Liver (tissue), 9 donors: ENCODE measurements around the gene TEC. TPM values are rescaled to one million over a fixed set of nuclear protein-coding genes. Genes with fewer than 3 reads are reported as not detected.

ENCODE experiments used
- DNase-seq: peaks from one replicate; pipeline ENCODE4 v3.0.0-alpha.2; 2017; ENCODE audit warnings: low spot score
- H3K27ac ChIP-seq, 2 donors: one replicate each; pipeline ENCODE4 v1.7.0; 2013; ENCODE audit warnings: inconsistent platforms in 2 of 2, low read length in 2 of 2, control low read depth in 1 of 2, low read depth in 1 of 2, mild to moderate bottlenecking in 1 of 2
- H3K27me3 ChIP-seq, 4 donors: one replicate each; pipeline versions ENCODE4 v1.6.1 to v1.7.0; 2013; ENCODE audit warnings: low read length in 3 of 4, inconsistent platforms in 1 of 4, mild to moderate bottlenecking in 1 of 4, moderate library complexity in 1 of 4; ENCODE audit not compliant: control insufficient read depth in 4 of 4, insufficient read depth in 4 of 4
- H3K36me3 ChIP-seq, 4 donors: one replicate each; pipeline versions ENCODE4 v1.6.1 to v1.7.0; 2013; ENCODE audit warnings: low read length in 3 of 4, mild to moderate bottlenecking in 3 of 4, low read depth in 1 of 4, moderate library complexity in 1 of 4; ENCODE audit not compliant: control insufficient read depth in 4 of 4, insufficient read depth in 3 of 4
- H3K4me1 ChIP-seq, 4 donors: one replicate each; pipeline versions ENCODE4 v1.6.1 to v1.7.0; 2013; ENCODE audit warnings: low read length in 3 of 4, mild to moderate bottlenecking in 3 of 4, moderate library complexity in 1 of 4; ENCODE audit not compliant: control insufficient read depth in 4 of 4, insufficient read depth in 4 of 4
- H3K4me3 ChIP-seq, 3 donors: one replicate each; pipeline versions ENCODE4 v1.6.1 to v1.7.0; 2013; ENCODE audit warnings: low read length in 3 of 3, control low read depth in 1 of 3, low read depth in 1 of 3, mild to moderate bottlenecking in 1 of 3
- H3K9ac ChIP-seq, 2 donors: one replicate each; pipeline ENCODE4 v1.7.0; 2013; ENCODE audit warnings: low read length in 2 of 2, mild to moderate bottlenecking in 2 of 2, moderate library complexity in 2 of 2, control low read depth in 1 of 2, low read depth in 1 of 2
- H3K9me3 ChIP-seq, 4 donors: one replicate each; pipeline versions ENCODE4 v1.6.1 to v1.7.0; 2013; ENCODE audit warnings: low read length in 3 of 4; ENCODE audit not compliant: control insufficient read depth in 4 of 4
- EGR1 ChIP-seq, 2 donors: IDR thresholded peaks; 2 replicates each; pipeline ENCODE4 v1.6.1; 2016 to 2018; ENCODE audit warnings: antibody characterized with exemption in 2 of 2, low read depth in 2 of 2
- FOXA1 ChIP-seq: IDR thresholded peaks from 2 replicates; pipeline ENCODE4 v1.6.1; 2016; ENCODE audit warnings: antibody characterized with exemption
- FOXA2 ChIP-seq: IDR thresholded peaks from 2 replicates; pipeline ENCODE4 v1.6.1; 2016; ENCODE audit warnings: antibody characterized with exemption
- HNF4A ChIP-seq, 2 donors: conservative IDR thresholded peaks; 2 replicates each; pipeline ENCODE4 v1.6.1; 2016; ENCODE audit warnings: antibody characterized with exemption in 2 of 2, mild to moderate bottlenecking in 2 of 2
- HNF4G ChIP-seq: IDR thresholded peaks from 2 replicates; pipeline ENCODE4 v1.6.1; 2016; ENCODE audit warnings: antibody characterized with exemption
- JUND ChIP-seq, 2 donors: IDR thresholded peaks; 2 replicates each; pipeline ENCODE4 v1.6.1; 2016; ENCODE audit warnings: antibody characterized with exemption in 2 of 2
- NR2F2 ChIP-seq: IDR thresholded peaks from 2 replicates; pipeline ENCODE4 v1.6.1; 2016; ENCODE audit warnings: antibody characterized with exemption
- RAD21 ChIP-seq, 2 donors: IDR thresholded peaks; 2 replicates each; pipeline ENCODE4 v1.6.1; 2016; ENCODE audit warnings: antibody characterized with exemption in 2 of 2, mild to moderate bottlenecking in 2 of 2
- RXRA ChIP-seq, 2 donors: IDR thresholded peaks; 2 replicates each; pipeline ENCODE4 v1.6.1; 2017 to 2018; ENCODE audit warnings: antibody characterized with exemption in 2 of 2, mild to moderate bottlenecking in 1 of 2
- SP1 ChIP-seq: IDR thresholded peaks from 2 replicates; pipeline ENCODE4 v1.6.1; 2018; ENCODE audit warnings: antibody characterized with exemption, mild to moderate bottlenecking
- TAF1 ChIP-seq: conservative IDR thresholded peaks from 2 replicates; pipeline ENCODE4 v1.6.1; 2016; ENCODE audit warnings: antibody characterized with exemption, mild to moderate bottlenecking
- YY1 ChIP-seq: IDR thresholded peaks from 2 replicates; pipeline ENCODE4 v1.6.1; 2016; ENCODE audit warnings: antibody characterized with exemption, mild to moderate bottlenecking
- WGBS: extraction: QIAGEN DNeasy Blood & Tissue Kit; methylation state at CpG from one replicate; pipeline ENCODE4 v1.1.7; 2013; 5-methylcytosine and 5-hydroxymethylcytosine counted together
- polyA plus RNA-seq, 2 donors: library from polyadenylated mRNA; stranded (reverse) in 1 of 2; unstranded in 1 of 2; fragments of 200-250 nt in 1 of 2; fragments of >200 nt in 1 of 2; fragmentation: Nextera tagmentation in 1 of 2; extraction: Ambion mirVana in 1 of 2; gene quantifications; one replicate each; pipeline versions ENCODE4 v1.2.1 to v1.2.3, GENCODE V29; 2013 to 2015
- total RNA-seq, 2 donors: library from RNA; depleted of rRNA; stranded (reverse); fragments of >200 nt; gene quantifications; one replicate each; pipeline ENCODE4 v1.2.3, GENCODE V29; 2014
- TF ChIP-seq, protein P1 (sequence below): IDR thresholded peaks from 2 replicates; pipeline ENCODE4 v1.6.1; 2016; ENCODE audit warnings: antibody characterized with exemption, mild to moderate bottlenecking
- TF ChIP-seq, protein P2 (sequence below): IDR thresholded peaks from 2 replicates; pipeline ENCODE4 v1.6.1; 2016; ENCODE audit warnings: antibody characterized with exemption
- TF ChIP-seq, protein P3 (sequence below): IDR thresholded peaks from 2 replicates; pipeline ENCODE4 v1.6.1; 2016; ENCODE audit warnings: antibody characterized with exemption
- TF ChIP-seq, protein P4 (sequence below): IDR thresholded peaks from 2 replicates; pipeline ENCODE4 v1.6.1; 2016; ENCODE audit warnings: antibody characterized with exemption
- TF ChIP-seq, protein P5 (sequence below): fragments of 150-350 bp; IDR thresholded peaks from 2 replicates; pipeline ENCODE4 v1.5.1; 2017; ENCODE audit warnings: improper control_type of control experiment, low read depth, low read length; ENCODE audit not compliant: missing input control
- donor health status: healthy.
- donor health status: healthy.
- donor health status: healthy.
- donor health status: healthy.
- donor health status: healthy.

Gene TEC
- total and polyA plus RNA-seq, 4 donors, result 1.1 to 4.7 (median 2.0) TPM

DNA sequence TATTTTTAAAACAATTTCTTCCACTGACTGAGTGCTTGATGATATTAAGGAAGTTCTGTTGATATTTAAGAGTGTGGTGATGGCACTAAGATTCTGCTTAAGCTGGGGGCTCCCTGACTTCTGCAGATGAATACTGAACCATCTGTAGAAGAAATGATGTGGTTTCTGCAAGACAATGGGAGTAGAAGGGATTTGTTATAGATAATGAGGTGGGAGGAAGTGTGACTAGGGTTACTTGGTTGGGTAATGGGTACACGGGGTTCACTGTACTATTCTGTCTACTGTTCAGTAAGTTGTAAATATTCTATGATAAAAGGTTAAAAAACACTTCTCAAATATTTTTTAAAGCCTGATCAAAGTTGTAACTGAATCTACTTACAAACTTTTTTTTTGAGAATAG is 74.7 kb downstream of the TEC start:
- 68% methylated on average over 1 of the region's 1 CpG for WGBS
- H3K4me1 ChIP-seq, result no peaks in the 10 kb centered on the region

DNA sequence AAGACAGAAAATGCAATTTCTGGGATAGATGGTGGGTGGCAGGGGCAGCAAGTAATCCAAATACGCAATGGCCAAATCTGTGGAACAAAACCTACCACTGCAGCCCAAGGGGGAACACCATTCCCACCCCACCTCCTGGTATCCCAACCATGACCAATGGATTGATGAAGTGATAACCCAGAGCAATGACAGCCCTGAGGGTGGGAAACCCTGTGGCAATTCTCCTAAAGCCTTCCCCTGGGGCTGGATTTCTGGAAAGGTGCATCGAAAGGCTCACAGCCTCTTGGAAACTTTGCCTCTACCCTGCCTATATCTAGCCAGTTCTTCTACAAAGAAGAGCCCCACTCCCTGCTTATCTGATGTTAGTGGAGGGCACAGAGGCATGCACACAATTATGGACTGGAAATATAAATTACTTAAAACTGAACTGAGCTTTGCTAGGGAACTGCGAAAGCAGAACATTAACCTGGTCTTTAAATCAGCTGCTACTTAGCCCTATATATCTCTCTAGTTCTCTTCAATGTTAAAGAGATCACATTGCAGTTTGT is 75.6 kb downstream of the TEC start:
- TF ChIP-seq FOXA2, result no peak
- TF ChIP-seq, protein P1, sequence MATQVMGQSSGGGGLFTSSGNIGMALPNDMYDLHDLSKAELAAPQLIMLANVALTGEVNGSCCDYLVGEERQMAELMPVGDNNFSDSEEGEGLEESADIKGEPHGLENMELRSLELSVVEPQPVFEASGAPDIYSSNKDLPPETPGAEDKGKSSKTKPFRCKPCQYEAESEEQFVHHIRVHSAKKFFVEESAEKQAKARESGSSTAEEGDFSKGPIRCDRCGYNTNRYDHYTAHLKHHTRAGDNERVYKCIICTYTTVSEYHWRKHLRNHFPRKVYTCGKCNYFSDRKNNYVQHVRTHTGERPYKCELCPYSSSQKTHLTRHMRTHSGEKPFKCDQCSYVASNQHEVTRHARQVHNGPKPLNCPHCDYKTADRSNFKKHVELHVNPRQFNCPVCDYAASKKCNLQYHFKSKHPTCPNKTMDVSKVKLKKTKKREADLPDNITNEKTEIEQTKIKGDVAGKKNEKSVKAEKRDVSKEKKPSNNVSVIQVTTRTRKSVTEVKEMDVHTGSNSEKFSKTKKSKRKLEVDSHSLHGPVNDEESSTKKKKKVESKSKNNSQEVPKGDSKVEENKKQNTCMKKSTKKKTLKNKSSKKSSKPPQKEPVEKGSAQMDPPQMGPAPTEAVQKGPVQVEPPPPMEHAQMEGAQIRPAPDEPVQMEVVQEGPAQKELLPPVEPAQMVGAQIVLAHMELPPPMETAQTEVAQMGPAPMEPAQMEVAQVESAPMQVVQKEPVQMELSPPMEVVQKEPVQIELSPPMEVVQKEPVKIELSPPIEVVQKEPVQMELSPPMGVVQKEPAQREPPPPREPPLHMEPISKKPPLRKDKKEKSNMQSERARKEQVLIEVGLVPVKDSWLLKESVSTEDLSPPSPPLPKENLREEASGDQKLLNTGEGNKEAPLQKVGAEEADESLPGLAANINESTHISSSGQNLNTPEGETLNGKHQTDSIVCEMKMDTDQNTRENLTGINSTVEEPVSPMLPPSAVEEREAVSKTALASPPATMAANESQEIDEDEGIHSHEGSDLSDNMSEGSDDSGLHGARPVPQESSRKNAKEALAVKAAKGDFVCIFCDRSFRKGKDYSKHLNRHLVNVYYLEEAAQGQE, result no peak
- TF ChIP-seq RAD21 (IDR thresholded peaks at IDR 0.05), result no peak
- TF ChIP-seq HNF4A (conservative IDR thresholded peaks at IDR 0.05), result no peak
- TF ChIP-seq HNF4G, result no peak
- TF ChIP-seq, protein P2, sequence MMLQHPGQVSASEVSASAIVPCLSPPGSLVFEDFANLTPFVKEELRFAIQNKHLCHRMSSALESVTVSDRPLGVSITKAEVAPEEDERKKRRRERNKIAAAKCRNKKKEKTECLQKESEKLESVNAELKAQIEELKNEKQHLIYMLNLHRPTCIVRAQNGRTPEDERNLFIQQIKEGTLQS, result no peak
- TF ChIP-seq NR2F2, result no peak
- TF ChIP-seq, protein P3, sequence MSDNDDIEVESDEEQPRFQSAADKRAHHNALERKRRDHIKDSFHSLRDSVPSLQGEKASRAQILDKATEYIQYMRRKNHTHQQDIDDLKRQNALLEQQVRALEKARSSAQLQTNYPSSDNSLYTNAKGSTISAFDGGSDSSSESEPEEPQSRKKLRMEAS, result no peak
- no peak for TF ChIP-seq JUND (IDR thresholded peaks at IDR 0.05)
- TF ChIP-seq, protein P4, sequence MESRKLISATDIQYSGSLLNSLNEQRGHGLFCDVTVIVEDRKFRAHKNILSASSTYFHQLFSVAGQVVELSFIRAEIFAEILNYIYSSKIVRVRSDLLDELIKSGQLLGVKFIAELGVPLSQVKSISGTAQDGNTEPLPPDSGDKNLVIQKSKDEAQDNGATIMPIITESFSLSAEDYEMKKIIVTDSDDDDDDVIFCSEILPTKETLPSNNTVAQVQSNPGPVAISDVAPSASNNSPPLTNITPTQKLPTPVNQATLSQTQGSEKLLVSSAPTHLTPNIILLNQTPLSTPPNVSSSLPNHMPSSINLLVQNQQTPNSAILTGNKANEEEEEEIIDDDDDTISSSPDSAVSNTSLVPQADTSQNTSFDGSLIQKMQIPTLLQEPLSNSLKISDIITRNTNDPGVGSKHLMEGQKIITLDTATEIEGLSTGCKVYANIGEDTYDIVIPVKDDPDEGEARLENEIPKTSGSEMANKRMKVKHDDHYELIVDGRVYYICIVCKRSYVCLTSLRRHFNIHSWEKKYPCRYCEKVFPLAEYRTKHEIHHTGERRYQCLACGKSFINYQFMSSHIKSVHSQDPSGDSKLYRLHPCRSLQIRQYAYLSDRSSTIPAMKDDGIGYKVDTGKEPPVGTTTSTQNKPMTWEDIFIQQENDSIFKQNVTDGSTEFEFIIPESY, result no peak
- TF ChIP-seq, protein P5, sequence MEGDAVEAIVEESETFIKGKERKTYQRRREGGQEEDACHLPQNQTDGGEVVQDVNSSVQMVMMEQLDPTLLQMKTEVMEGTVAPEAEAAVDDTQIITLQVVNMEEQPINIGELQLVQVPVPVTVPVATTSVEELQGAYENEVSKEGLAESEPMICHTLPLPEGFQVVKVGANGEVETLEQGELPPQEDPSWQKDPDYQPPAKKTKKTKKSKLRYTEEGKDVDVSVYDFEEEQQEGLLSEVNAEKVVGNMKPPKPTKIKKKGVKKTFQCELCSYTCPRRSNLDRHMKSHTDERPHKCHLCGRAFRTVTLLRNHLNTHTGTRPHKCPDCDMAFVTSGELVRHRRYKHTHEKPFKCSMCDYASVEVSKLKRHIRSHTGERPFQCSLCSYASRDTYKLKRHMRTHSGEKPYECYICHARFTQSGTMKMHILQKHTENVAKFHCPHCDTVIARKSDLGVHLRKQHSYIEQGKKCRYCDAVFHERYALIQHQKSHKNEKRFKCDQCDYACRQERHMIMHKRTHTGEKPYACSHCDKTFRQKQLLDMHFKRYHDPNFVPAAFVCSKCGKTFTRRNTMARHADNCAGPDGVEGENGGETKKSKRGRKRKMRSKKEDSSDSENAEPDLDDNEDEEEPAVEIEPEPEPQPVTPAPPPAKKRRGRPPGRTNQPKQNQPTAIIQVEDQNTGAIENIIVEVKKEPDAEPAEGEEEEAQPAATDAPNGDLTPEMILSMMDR, result no peak
- TF ChIP-seq SP1, result no peak
- no peak for TF ChIP-seq EGR1 (IDR thresholded peaks at IDR 0.05; ENCODE audit: low read depth in 2 of 2)
- TF ChIP-seq FOXA1, result no peak
- TF ChIP-seq RXRA (IDR thresholded peaks at IDR 0.05), result no peak
- TF ChIP-seq YY1, result no peak
- no peak for TF ChIP-seq TAF1
- no peak overlapping the region for H3K4me3 ChIP-seq

More for the DNA sequence above, 74.7 kb downstream of the TEC start:
- no peaks in the 10 kb centered on the region for H3K36me3 ChIP-seq
- no peak overlapping the region for H3K4me3 ChIP-seq
- DNase-seq, result no peak
- no peaks in the 10 kb centered on the region for H3K9me3 ChIP-seq
- no peak for TF ChIP-seq RXRA (IDR thresholded peaks at IDR 0.05)
- no peak for TF ChIP-seq EGR1 (IDR thresholded peaks at IDR 0.05; ENCODE audit: low read depth in 2 of 2)
- TF ChIP-seq, protein P2, result no peak
- TF ChIP-seq NR2F2, result no peak
- TF ChIP-seq SP1, result no peak
- no peak for TF ChIP-seq RAD21 (IDR thresholded peaks at IDR 0.05)
- H3K27ac ChIP-seq, result no peak overlapping the region
- no peaks in the 10 kb centered on the region for H3K27me3 ChIP-seq
- H3K9ac ChIP-seq, result no peak overlapping the region

More for the DNA sequence above, 75.6 kb downstream of the TEC start:
- no peak for DNase-seq
- WGBS, result 97% methylated on average over 3 of the region's 3 CpGs
- Histone ChIP-seq H3K4me1 (no peaks in the 10 kb centered on the region), H3K27me3 (no peaks in the 10 kb centered on the region), H3K36me3 (no peaks in the 10 kb centered on the region), H3K9ac (no peak overlapping the region), H3K27ac (no peak overlapping the region), H3K9me3 (no peaks in the 10 kb centered on the region)
